Fibroblast of the aortic adventitia (primary cell): ENCODE data around the gene MYO5A. TPM values are rescaled to one million over a fixed set of nuclear protein-coding genes. Genes with fewer than 3 reads are reported as not detected.
"Not testable (repeated sequence)": the region's sequence is repeated elsewhere in the genome, so short reads cannot be mapped to it uniquely, and the experiment has no call there.

Source experiments
- DNase-seq: peaks from one replicate; pipeline ENCODE4 v3.0.0-alpha.2; 2010; ENCODE audit warnings: low read depth
- H3K4me3 ChIP-seq: 2 replicates; pipeline ENCODE4 v1.5.1; 2011; ENCODE audit warnings: low read depth, mild to moderate bottlenecking, control low read depth, low read length, moderate library complexity
- total RNA-seq: library from RNA; depleted of rRNA; stranded (reverse); fragments of >200 nt; gene quantifications from 2 replicates; pipeline ENCODE4 v1.2.3, GENCODE V29; 2012; ENCODE audit warnings: low replicate concordance
- TF ChIP-seq, protein P1 (sequence below): IDR thresholded peaks from 2 replicates; pipeline ENCODE4 v1.5.1; 2011; ENCODE audit warnings: mild to moderate bottlenecking, low read length, control low read depth, inconsistent platforms; ENCODE audit not compliant: insufficient read depth

Gene MYO5A
- total RNA-seq, 1 donor: 80.3 TPM

DNA sequence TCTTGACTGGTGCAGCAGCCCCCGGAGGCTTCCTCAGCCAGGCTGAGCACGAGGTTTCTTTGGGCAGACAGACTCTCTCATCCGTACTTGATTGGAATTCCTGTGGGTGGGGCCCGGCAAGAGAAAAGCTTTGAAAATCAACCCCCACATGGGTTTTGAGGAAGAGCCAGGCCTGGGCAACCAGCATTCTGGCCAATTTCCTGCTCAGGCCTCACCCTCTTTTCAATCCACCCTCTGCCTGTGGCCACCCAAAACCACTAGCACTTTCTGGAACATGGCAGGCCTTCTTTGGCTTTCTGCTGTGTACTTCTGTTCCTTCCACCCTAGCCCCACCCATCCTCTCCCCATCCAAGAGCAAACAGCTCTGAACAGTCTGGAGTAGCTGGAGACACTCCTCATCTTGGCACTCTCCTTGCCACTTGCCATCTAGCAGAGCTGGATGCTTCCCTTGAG lies 239.0 kb downstream of the MYO5A start:
- no peak for DNase-seq
- TF ChIP-seq, protein P1, sequence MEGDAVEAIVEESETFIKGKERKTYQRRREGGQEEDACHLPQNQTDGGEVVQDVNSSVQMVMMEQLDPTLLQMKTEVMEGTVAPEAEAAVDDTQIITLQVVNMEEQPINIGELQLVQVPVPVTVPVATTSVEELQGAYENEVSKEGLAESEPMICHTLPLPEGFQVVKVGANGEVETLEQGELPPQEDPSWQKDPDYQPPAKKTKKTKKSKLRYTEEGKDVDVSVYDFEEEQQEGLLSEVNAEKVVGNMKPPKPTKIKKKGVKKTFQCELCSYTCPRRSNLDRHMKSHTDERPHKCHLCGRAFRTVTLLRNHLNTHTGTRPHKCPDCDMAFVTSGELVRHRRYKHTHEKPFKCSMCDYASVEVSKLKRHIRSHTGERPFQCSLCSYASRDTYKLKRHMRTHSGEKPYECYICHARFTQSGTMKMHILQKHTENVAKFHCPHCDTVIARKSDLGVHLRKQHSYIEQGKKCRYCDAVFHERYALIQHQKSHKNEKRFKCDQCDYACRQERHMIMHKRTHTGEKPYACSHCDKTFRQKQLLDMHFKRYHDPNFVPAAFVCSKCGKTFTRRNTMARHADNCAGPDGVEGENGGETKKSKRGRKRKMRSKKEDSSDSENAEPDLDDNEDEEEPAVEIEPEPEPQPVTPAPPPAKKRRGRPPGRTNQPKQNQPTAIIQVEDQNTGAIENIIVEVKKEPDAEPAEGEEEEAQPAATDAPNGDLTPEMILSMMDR: no peak

DNA sequence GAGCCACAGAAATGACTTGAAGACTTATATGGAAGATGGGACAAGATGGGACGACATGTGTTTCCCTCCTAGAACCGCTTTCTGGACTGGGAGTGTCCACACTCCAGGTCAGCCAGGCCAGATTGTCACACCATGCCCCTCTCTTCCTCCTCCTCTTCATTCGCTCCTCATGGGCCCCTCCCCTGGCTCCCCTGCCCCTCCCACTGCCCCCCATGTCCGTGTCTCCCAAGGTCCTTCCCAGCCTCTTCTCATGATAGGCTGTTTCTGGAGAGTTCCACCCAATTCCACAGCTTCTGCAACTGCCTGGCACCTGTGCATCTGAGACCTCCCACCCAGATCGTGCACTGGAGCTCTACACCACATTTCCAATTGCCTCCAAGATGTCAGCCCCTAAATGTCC lies 239.7 kb downstream of the MYO5A start:
- no peak for DNase-seq
- TF ChIP-seq, protein P1: no peak
- H3K4me3 ChIP-seq: no peak overlapping the region

More for the DNA sequence above, 239.0 kb downstream of the MYO5A start:
- no peak overlapping the region for H3K4me3 ChIP-seq

DNA sequence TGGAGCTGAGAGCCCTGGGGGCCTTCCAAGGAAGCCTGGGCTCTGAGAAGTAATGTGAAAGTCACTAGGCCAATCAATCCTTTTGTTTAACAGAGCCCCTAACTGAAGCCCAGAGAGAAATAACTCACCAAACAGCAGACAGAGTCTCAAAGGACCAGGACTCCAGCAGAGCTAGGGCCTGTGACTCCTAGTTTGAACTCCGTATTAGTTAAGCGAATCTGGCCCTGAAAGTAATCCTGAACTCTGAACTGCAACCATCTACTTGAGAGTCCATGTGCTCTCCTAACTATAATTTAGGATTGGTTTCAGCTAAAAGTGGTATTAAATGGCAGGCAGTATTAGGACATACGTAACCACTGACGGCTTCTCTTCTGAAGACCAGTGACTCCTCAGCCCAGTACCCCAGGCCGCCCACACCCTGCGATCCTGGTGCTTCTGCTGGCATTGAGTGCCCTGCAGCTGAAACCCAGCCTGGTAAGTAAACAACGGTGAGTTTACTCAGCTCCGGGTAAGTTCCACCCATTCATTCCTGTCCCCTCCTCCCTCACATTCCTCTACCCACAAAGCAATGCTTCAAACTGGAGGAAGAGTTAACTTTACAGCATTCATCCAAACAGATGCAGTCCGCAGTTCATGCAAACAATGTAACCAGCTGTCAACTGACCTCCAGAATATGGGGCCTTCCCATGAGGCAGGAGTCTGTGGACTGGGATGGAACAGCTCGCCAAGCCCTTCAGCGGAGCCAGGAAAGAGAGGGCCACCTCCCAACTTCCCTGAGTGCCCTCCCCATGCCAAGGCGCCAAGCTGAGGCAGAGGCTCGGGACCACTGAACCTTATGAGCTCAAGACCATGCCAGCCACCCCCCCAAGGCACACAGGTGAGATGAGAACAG lies 240.4 kb downstream of the MYO5A start:
- TF ChIP-seq, protein P1: no peak
- no peak overlapping the region for H3K4me3 ChIP-seq
- no peak for DNase-seq

DNA sequence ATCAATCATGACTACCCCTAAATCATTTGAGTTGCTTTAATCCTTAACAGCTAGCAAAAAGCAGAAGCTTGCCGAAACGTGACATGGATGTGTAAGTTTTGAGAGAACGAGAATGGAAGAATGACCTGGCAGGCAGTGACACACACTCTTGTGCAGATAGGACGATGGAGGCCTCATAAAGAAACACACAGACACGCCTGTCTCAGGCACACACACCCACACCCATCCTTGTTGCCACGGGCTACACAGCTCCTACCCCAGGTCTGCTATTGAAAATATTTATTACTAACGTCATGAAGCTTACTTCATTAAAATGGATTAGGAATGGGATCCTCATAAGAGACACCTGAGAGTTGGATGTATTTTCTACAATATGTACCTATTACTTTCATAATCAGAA lies 241.6 kb downstream of the MYO5A start:
- no peak overlapping the region for H3K4me3 ChIP-seq
- TF ChIP-seq, protein P1: no peak
- DNase-seq: no peak

DNA sequence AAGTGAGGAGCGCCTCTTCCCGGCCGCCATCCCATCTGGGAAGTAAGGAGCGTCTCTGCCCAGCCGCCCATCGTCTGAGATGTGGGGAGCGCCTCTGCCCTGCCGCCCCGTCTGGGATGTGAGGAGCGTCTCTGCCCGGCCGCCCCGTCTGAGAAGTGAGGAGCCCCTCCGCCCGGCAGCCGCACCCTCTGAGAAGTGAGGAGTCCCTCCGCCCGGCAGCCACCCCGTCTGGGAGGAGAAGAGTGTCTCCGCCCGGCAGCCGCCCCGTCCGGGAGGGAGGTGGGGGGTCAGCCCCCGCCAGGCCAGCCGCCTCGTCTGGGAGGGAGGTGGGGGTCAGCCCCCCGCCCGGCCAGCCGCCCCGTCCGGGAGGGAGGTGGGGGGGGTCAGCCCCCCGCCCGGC lies 242.7 kb downstream of the MYO5A start:
- H3K4me3 ChIP-seq, DNase-seq: not testable (repeated sequence)

DNA sequence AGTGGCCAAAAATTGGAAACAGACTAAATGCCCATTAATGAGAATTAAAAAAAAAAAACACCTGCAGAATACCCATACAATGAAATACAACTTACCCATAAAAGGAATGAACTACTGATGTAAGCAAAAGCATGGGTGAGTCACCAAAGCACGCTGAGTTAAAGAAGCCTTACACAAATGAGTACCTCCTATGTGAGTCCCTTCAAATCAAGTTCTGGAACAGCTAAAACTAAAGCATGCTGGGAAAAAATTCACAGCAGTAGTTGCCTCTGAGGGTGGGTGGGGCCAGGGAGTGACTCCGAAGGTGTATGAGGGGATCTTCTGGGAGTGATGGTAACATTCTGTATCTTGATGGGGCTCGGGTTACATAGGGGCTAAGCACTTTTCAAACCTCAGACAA lies 244.5 kb downstream of the MYO5A start:
- TF ChIP-seq, protein P1: no peak
- no peak overlapping the region for H3K4me3 ChIP-seq
- peak; percentile 11 for DNase-seq

DNA sequence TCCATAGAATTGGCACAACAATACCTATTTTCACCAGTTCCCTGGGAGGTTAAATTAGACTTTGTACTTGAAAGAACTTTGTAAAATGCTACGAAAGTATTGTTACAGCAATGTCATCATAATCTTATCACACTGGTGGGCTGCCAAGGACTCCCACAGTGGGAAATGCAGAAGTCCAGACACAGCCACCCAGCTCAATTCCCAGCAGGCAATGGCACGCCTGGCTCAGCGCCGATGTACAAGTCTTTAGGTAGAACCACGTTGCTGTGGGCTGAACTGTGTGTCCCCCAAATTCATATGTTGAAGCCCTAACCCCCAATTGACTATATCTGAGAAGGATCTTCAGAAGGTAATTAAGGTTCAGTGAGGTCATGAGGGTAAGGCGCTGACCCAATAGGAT lies 245.4 kb downstream of the MYO5A start:
- DNase-seq: no peak

More for the DNA sequence above, 245.4 kb downstream of the MYO5A start:
- H3K4me3 ChIP-seq: no peak overlapping the region
- TF ChIP-seq, protein P1: no peak
